ENCODE results near the gene CPN2. TPM values are rescaled to one million over a fixed set of nuclear protein-coding genes. Genes with fewer than 3 reads are reported as not detected.

The CPN2 gene
- total RNA-seq, 1 experiment from 2014 or later = 0.09 TPM

DNA sequence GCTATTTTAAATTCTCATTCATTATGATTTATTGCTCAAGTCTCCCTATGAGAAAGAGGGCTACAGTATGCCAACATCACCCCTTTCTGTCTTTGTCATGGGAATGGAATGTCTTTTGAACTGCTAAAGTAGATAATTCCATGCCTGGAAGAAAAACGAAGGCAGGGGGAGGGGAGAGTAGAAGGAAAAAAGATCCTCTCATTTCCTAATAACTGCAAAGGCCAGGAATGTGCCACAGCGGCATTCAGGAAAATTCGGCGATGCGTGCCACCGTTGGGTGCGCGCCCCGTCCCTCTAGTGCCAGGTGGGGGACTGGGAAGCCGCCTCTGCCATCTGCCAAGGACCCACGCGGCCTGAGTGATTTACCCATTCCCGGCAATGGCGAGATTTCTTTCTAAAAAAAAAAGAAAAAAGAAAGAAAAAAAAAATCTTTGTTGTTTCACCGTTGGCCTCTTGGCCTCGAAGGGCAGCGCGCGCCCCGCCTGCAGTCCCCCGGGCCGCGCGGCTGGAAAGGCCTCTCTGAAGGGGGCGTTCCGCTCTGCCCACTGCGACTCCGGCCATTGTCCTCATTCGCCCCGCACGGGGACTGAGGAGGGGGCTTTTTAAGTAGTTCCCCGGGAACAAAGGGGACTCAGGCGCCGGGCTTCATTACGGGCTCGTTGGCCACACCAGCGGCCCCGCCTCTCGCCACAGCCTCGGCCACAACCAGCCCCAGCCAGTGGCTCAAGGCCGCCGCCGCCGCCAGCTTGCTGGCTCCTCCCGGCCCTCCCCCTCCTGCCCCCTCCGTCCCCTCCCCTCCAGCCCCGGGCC lies 54.5 kb downstream of the CPN2 start:
- peaks cover 6% of the 10 kb centered on the region for H3K27me3 Mint-ChIP-seq (ENCODE audit: low read depth)
- TF ChIP-seq GRHL2 (CRISPR knock-in tag; IDR thresholded peaks at IDR 0.05; ENCODE audit: insufficient replicate concordance, severe bottlenecking) = no peak
- TF ChIP-seq TEAD1 (CRISPR knock-in tag; IDR thresholded peaks at IDR 0.05) = peak; percentile 42; the same call in 1 of the 2 replicates
- peak; percentile 79 for TF ChIP-seq ZNF423 (CRISPR knock-in tag; IDR thresholded peaks at IDR 0.05)
- TF ChIP-seq ZNF232 (CRISPR knock-in tag; IDR thresholded peaks at IDR 0.05) = 0 out of 2 replicates have a peak, but pooled peaks have one; percentile 21
- TF ChIP-seq, protein P1, sequence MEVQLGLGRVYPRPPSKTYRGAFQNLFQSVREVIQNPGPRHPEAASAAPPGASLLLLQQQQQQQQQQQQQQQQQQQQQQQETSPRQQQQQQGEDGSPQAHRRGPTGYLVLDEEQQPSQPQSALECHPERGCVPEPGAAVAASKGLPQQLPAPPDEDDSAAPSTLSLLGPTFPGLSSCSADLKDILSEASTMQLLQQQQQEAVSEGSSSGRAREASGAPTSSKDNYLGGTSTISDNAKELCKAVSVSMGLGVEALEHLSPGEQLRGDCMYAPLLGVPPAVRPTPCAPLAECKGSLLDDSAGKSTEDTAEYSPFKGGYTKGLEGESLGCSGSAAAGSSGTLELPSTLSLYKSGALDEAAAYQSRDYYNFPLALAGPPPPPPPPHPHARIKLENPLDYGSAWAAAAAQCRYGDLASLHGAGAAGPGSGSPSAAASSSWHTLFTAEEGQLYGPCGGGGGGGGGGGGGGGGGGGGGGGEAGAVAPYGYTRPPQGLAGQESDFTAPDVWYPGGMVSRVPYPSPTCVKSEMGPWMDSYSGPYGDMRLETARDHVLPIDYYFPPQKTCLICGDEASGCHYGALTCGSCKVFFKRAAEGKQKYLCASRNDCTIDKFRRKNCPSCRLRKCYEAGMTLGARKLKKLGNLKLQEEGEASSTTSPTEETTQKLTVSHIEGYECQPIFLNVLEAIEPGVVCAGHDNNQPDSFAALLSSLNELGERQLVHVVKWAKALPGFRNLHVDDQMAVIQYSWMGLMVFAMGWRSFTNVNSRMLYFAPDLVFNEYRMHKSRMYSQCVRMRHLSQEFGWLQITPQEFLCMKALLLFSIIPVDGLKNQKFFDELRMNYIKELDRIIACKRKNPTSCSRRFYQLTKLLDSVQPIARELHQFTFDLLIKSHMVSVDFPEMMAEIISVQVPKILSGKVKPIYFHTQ (CRISPR knock-in tag; IDR thresholded peaks at IDR 0.05) = 0 out of 2 replicates have a peak, but pooled peaks have one; percentile 23
- peak; percentile 27; the same call in 1 of the 2 replicates for TF ChIP-seq SP1 (CRISPR knock-in tag; conservative IDR thresholded peaks at IDR 0.05)
- no peak for TF ChIP-seq HMGA2 (CRISPR knock-in tag; IDR thresholded peaks at IDR 0.05)
- CTCF ChIA-PET = interaction anchor here (0.8 to 5.6 kb wide), 11 partner anchors 10 to 221 kb away, joined by 3 to 52 read pairs (median 4); partner anchors contain the start of gene HES1
- peak overlapping the region; percentile 51 for H3K4me3 Mint-ChIP-seq
- POLR2A ChIA-PET = interaction anchor here (0.7 to 2.3 kb wide), 5 partner anchors 9 to 160 kb away, joined by 3 to 10 read pairs (median 7); partner anchors contain the start of gene HES1
- peaks cover 49% of the 10 kb centered on the region for H3K4me1 Mint-ChIP-seq
- peak overlapping the region; percentile 84 for H3K27ac Mint-ChIP-seq
- H3K9me3 Mint-ChIP-seq = 0 out of 2 replicates have a peak, but pooled peaks cover 3% of the 10 kb centered on the region
- DNase-seq (ENCODE audit: low spot score) (peak; percentile 84), ATAC-seq (peak; percentile 59)
- no peaks in the 10 kb centered on the region; the same call in 1 of the 2 replicates for H3K36me3 Mint-ChIP-seq

GRCh38 chr3:194294895-194295214 lies 56.3 kb downstream of the CPN2 start:
- H3K27ac Mint-ChIP-seq = peak overlapping the region; percentile 97

More at GRCh38 chr3:194294895-194295214, 56.3 kb downstream of the CPN2 start:
- Mint-ChIP-seq H3K4me3 (no peak overlapping the region), H3K9me3 (0 out of 2 replicates have a peak, but pooled peaks cover 3% of the 10 kb centered on the region), H3K4me1 (peaks cover 38% of the 10 kb centered on the region), H3K27me3 (ENCODE audit: low read depth) (peaks cover 6% of the 10 kb centered on the region), H3K36me3 (no peaks in the 10 kb centered on the region; the same call in 1 of the 2 replicates)
- CTCF ChIA-PET = interaction anchor here (1.0 to 5.6 kb wide), 8 partner anchors 11 to 514 kb away, joined by 3 to 52 read pairs (median 4); no protein-coding TSS in a partner anchor
- ATAC-seq (peak; percentile 40), DNase-seq (ENCODE audit: low spot score) (peak; percentile 21)
- TF ChIP-seq ZNF219 (CRISPR knock-in tag; IDR thresholded peaks at IDR 0.05; ENCODE audit: borderline replicate concordance) (no peak), CBFB (CRISPR knock-in tag; IDR thresholded peaks at IDR 0.05; ENCODE audit: low read depth) (no peak), JAZF1 (CRISPR knock-in tag; IDR thresholded peaks at IDR 0.05) (no peak), ZBTB21 (CRISPR knock-in tag; IDR thresholded peaks at IDR 0.05; ENCODE audit: borderline replicate concordance) (no peak), ATF2 (CRISPR knock-in tag; IDR thresholded peaks at IDR 0.05; ENCODE audit: borderline replicate concordance, low read depth) (no peak), CREB1 (CRISPR knock-in tag; IDR thresholded peaks at IDR 0.05) (no peak)
- TF ChIP-seq, protein P2, sequence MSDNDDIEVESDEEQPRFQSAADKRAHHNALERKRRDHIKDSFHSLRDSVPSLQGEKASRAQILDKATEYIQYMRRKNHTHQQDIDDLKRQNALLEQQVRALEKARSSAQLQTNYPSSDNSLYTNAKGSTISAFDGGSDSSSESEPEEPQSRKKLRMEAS (CRISPR knock-in tag; IDR thresholded peaks at IDR 0.05) = peak; percentile 63; the same call in 1 of the 2 replicates
- TF ChIP-seq, protein P3, sequence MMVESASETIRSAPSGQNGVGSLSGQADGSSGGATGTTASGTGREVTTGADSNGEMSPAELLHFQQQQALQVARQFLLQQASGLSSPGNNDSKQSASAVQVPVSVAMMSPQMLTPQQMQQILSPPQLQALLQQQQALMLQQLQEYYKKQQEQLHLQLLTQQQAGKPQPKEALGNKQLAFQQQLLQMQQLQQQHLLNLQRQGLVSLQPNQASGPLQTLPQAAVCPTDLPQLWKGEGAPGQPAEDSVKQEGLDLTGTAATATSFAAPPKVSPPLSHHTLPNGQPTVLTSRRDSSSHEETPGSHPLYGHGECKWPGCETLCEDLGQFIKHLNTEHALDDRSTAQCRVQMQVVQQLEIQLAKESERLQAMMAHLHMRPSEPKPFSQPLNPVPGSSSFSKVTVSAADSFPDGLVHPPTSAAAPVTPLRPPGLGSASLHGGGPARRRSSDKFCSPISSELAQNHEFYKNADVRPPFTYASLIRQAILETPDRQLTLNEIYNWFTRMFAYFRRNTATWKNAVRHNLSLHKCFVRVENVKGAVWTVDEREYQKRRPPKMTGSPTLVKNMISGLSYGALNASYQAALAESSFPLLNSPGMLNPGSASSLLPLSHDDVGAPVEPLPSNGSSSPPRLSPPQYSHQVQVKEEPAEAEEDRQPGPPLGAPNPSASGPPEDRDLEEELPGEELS (CRISPR knock-in tag; IDR thresholded peaks at IDR 0.05) = no peak
- POLR2A ChIA-PET = interaction anchor here (0.6 to 1.0 kb wide), 4 partner anchors 8 to 478 kb away, joined by 3 to 5 read pairs (median 4); partner anchors contain the start of gene HES1

Data from WTC11 (cell line).